Type B pancreatic cell (in vitro differentiated cells): Measurements from ENCODE around the gene CCDC88B. TPM values are rescaled to one million over a fixed set of nuclear protein-coding genes. Genes with fewer than 3 reads are reported as not detected.

ENCODE experiments used
- DNase-seq: peaks from one replicate; pipeline ENCODE4 v3.0.0; 2021; ENCODE audit warnings: mixed read lengths; ENCODE audit not compliant: unreplicated experiment; ENCODE audit errors: extremely low spot score
- H3K27ac Mint-ChIP-seq: 2 replicates; pipeline ENCODE4 v1.8.0; 2021; ENCODE audit warnings: mild to moderate bottlenecking, mixed read lengths
- H3K27me3 Mint-ChIP-seq: 2 replicates; pipeline ENCODE4 v1.8.0; 2021; ENCODE audit warnings: mixed read lengths
- H3K36me3 Mint-ChIP-seq: 2 replicates; pipeline ENCODE4 v1.8.0; 2021; ENCODE audit warnings: mixed read lengths
- H3K4me1 Mint-ChIP-seq: one replicate; pipeline ENCODE4 v1.8.0; 2021; ENCODE audit warnings: mixed read lengths; ENCODE audit not compliant: unreplicated experiment
- H3K4me3 Mint-ChIP-seq: 2 replicates; pipeline ENCODE4 v1.8.0; 2021; ENCODE audit warnings: mild to moderate bottlenecking, mixed read lengths
- H3K9me3 Mint-ChIP-seq: 2 replicates; pipeline ENCODE4 v1.8.0; 2021; ENCODE audit warnings: mixed read lengths
- CTCF ChIP-seq: fragments of 200-600 bp; sonication (generic); conservative IDR thresholded peaks from 2 replicates; pipeline ENCODE4 v1.5.0; 2021; ENCODE audit warnings: antibody characterized with exemption, mild to moderate bottlenecking
- total RNA-seq: library from RNA; stranded (reverse); gene quantifications from 2 replicates; pipeline ENCODE4 v1.2.1, GENCODE V29; 2021; ENCODE audit warnings: low replicate concordance

The CCDC88B gene
- total RNA-seq, 1 donor from 2014 or later: 2.8 TPM

- Mint-ChIP-seq H3K27me3 (peaks cover 4% of the 10 kb centered on the region), H3K36me3 (no peaks in the 10 kb centered on the region), H3K9me3 (no peaks in the 10 kb centered on the region), H3K27ac (no peak overlapping the region), H3K4me3 (no peak overlapping the region), H3K4me1 (peaks cover 7% of the 10 kb centered on the region)
- DNase-seq: no peak
- TF ChIP-seq CTCF: peak; percentile 56
Observed at GRCh38 chr11:64343767-64344559, 4.0 kb downstream of the CCDC88B start.

GRCh38 chr11:64344787-64345186 lies 4.8 kb downstream of the CCDC88B start:
- no peaks in the 10 kb centered on the region for H3K27me3 Mint-ChIP-seq
- peaks cover 7% of the 10 kb centered on the region for H3K4me1 Mint-ChIP-seq
- H3K27ac Mint-ChIP-seq: no peak overlapping the region
- TF ChIP-seq CTCF: no peak
- H3K36me3 Mint-ChIP-seq: no peaks in the 10 kb centered on the region
- H3K9me3 Mint-ChIP-seq: no peaks in the 10 kb centered on the region
- no peak for DNase-seq
- no peak overlapping the region for H3K4me3 Mint-ChIP-seq

GRCh38 chr11:64347193-64347867 lies 7.3 kb downstream of the CCDC88B start:
- no peak for TF ChIP-seq CTCF
- Mint-ChIP-seq H3K27me3 (no peaks in the 10 kb centered on the region), H3K4me1 (peaks cover 4% of the 10 kb centered on the region), H3K9me3 (no peaks in the 10 kb centered on the region), H3K4me3 (no peak overlapping the region), H3K27ac (peak overlapping the region; percentile 26), H3K36me3 (no peaks in the 10 kb centered on the region)
- no peak for DNase-seq

GRCh38 chr11:64348383-64349024 lies 8.5 kb downstream of the CCDC88B start:
- no peaks in the 10 kb centered on the region for H3K36me3 Mint-ChIP-seq
- H3K4me3 Mint-ChIP-seq: no peak overlapping the region
- H3K4me1 Mint-ChIP-seq: peaks cover 4% of the 10 kb centered on the region
- no peaks in the 10 kb centered on the region for H3K9me3 Mint-ChIP-seq
- no peaks in the 10 kb centered on the region for H3K27me3 Mint-ChIP-seq
- no peak overlapping the region for H3K27ac Mint-ChIP-seq
- no peak for TF ChIP-seq CTCF
- DNase-seq: no peak

- Mint-ChIP-seq H3K27ac (no peak overlapping the region), H3K4me3 (no peak overlapping the region), H3K36me3 (no peaks in the 10 kb centered on the region), H3K27me3 (no peaks in the 10 kb centered on the region), H3K9me3 (no peaks in the 10 kb centered on the region), H3K4me1 (peaks cover 4% of the 10 kb centered on the region)
- TF ChIP-seq CTCF: no peak
- no peak for DNase-seq
Observed at GRCh38 chr11:64349025-64349387, 9.0 kb downstream of the CCDC88B start.
